HEK293 (cell line): Measurements from ENCODE around the gene MARCHF3.

Experiments used
- CTCF ChIP-seq: fragments of 450-650 bp; formaldehyde crosslinking; IDR thresholded peaks from 2 replicates; pipeline ENCODE4 v1.5.1; 2016; ENCODE audit warnings: missing biosample characterization, missing genetic modification characterization
- REST ChIP-seq: fragments of 450-650 bp; formaldehyde crosslinking; IDR thresholded peaks from 2 replicates; pipeline ENCODE4 v1.5.1; 2016; ENCODE audit warnings: missing biosample characterization, missing genetic modification characterization
- ZBTB11 ChIP-seq: fragments of 450-650 bp; formaldehyde crosslinking; conservative IDR thresholded peaks from 2 replicates; pipeline ENCODE4 v1.5.1; 2016; ENCODE audit warnings: low read depth, missing biosample characterization, missing genetic modification characterization
- ZBTB21 ChIP-seq: fragments of 450-650 bp; formaldehyde crosslinking; IDR thresholded peaks from 2 replicates; pipeline ENCODE4 v1.5.1; 2017; ENCODE audit warnings: missing biosample characterization, missing genetic modification characterization
- ZNF580 ChIP-seq: fragments of 450-650 bp; formaldehyde crosslinking; IDR thresholded peaks from 2 replicates; pipeline ENCODE4 v1.5.1; 2016; ENCODE audit warnings: missing biosample characterization, missing genetic modification characterization

- no peak for TF ChIP-seq CTCF (tag by site-specific recombination)
- TF ChIP-seq ZNF580 (tag by site-specific recombination): no peak
- TF ChIP-seq ZBTB11 (tag by site-specific recombination): no peak
- TF ChIP-seq ZBTB21 (tag by site-specific recombination): no peak
- no peak for TF ChIP-seq REST (tag by site-specific recombination)
Measured at GRCh38 chr5:127031147-127031862, 947 bp upstream of the MARCHF3 start.
